Measurements from ENCODE around the gene OR2T5.
"Not testable (repeated sequence)": the region's sequence is repeated elsewhere in the genome, so short reads cannot be mapped to it uniquely, and the experiment has no call there.

DNA sequence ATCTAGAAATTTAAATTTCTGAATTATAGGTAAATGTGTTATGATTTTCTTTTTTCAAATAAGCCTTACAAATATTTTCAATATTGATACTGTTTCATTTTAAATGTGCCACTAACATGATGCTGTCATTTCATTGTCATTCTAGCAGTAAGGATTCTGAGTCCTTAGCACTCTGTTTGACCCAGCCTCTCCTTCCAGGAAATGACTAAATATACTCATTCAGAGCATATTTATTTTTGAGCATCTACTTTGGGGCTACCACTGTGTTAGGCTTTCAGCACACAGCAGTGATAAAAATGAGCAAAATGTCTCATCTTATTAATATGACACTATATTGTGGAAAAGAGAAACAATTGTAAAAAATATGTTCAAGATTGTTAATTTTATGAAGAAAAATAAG is 21.8 kb downstream of the OR2T5 start:
- TF ChIP-seq, protein P1, sequence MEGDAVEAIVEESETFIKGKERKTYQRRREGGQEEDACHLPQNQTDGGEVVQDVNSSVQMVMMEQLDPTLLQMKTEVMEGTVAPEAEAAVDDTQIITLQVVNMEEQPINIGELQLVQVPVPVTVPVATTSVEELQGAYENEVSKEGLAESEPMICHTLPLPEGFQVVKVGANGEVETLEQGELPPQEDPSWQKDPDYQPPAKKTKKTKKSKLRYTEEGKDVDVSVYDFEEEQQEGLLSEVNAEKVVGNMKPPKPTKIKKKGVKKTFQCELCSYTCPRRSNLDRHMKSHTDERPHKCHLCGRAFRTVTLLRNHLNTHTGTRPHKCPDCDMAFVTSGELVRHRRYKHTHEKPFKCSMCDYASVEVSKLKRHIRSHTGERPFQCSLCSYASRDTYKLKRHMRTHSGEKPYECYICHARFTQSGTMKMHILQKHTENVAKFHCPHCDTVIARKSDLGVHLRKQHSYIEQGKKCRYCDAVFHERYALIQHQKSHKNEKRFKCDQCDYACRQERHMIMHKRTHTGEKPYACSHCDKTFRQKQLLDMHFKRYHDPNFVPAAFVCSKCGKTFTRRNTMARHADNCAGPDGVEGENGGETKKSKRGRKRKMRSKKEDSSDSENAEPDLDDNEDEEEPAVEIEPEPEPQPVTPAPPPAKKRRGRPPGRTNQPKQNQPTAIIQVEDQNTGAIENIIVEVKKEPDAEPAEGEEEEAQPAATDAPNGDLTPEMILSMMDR (IDR thresholded peaks at IDR 0.05) = not testable (repeated sequence)
- not testable (repeated sequence) for TF ChIP-seq POLR2A, POLR2AphosphoS5 (IDR thresholded peaks at IDR 0.05)

Measured in prostate gland (tissue), 2 donors.